Dedifferentiated amniotic fluid mesenchymal stem cell (primary cell): ENCODE measurements around the gene PHACTR1.
"Not testable (repeated sequence)": the region's sequence is repeated elsewhere in the genome, so short reads cannot be mapped to it uniquely, and the experiment has no call there.

Experiments
- DNase-seq: peaks from one replicate; pipeline ENCODE4 v3.0.0-alpha.2; 2016; ENCODE audit errors: extremely low spot score

Gene PHACTR1

DNA sequence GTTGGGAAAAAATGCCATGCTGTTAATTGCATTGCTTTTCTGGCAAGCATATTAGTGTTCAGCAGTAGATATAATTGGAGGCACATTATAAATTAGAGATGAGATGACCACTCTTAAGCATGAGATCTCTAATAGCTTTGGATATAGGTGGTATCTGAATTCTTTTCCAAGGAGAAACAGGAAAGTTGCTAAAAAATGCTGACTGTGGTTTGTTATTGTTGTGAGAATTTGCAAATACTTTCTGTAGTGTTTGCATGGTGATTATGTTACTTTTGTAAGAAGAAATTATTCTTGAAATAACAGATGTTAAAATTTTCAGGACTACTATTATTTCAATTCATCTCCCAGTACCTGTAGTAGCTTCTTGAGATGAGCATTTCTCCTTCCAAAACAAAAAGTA, 386.6 kb downstream of the PHACTR1 start:
- no peak for DNase-seq

DNA sequence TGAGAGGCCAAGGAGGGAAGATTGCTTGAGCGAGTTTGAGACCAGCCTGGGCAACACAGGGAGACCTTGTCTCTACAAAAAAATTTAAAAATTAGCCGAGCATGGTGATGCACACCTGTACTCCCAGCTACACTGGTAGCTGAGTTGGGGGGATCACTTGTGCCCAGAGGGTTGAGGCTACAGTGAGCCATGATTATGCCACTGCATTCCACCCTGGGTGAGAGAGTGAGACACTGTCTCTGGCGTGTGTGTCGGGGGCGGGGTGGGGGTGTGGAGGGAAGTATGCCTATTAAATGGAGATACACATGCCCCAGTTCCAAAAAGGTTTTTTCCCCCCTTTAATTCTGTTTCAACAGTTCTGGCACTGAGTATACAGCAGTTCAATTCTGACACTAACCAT, 388.6 kb downstream of the PHACTR1 start:
- DNase-seq, result no peak

DNA sequence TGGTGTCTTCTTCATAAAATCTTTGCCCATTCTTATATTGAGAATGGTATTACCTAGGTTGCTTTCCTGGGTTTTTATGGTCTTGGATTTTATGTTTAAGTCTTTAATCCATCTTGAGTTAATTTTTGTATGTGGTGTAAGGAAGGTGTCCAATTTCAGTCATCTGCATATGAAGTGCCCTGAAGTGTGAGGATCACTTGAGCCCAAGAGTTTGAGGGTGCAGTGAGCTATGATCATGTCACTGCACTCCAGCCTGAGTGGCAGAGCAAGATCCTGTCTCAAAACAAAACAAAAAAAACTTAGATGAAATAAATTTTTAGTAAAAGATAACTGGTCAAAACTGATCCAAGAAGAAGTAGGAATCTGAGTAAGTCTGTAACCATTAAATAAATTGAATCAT, 396.4 kb downstream of the PHACTR1 start:
- no peak for DNase-seq

DNA sequence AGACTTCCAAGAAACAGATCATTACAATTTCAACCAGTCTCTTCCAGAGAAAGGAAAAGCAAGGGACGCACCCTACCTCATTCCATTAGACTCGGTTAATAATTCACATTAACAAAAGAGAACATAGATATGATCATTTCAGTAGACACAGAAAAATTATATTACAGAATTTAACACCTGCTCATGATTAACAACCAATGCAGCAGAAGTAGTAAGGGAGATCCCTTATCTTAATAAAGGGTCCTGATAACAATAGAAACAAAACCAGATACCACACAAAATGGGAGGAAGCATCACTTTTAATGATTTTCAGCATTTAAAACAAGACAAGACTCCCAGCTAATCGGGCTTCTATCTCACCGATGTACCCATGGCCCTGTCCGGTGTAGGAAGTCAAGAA, 396.8 kb downstream of the PHACTR1 start:
- no peak for DNase-seq

DNA sequence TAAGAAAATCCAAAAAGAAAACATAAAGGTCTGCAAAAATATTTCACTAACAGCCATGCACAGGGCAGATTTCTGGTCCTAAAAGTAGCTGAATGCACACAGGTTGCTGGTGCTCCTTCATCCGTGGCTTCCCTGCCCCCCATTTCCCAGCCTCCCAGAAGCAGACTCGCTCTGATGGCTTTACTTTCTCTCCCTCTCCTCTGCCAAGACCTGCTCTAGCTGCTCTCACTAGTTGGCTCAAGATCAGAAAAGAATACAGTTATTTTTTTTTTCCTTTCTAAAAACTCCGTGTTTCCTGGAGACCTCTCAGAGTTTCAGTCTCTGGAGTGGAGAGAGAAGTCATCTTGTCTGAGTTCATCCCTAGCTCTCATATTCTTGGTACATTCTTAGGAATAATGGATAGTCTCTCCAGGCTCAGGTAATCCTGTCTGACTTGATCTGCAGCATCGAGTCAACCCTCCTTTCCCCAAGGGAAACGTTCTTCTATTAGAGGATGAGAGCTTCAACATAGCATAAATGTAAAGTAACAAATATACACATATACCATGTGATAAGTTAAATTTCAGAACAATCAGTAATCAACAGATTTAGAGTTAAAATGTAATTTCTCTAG, 397.5 kb downstream of the PHACTR1 start:
- DNase-seq, result no peak

DNA sequence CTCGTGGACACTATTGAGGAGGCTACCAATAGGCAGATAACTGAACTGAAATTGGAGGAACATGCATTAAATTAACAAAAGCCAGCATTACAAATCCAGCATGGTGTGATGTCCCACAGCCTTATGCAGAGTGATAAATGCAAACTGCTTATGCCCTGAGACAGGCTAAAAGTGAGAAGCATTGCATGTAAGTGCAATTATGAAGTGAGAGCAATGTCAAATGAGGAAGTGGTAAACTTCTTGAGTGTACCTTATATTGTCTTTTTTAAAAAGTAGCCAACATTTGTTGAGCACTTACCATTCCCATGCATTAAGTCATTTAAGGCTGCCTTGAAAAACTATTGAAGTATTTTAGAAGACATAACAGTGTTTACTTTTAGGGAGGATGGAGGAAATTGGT, 399.6 kb downstream of the PHACTR1 start:
- no peak for DNase-seq

DNA sequence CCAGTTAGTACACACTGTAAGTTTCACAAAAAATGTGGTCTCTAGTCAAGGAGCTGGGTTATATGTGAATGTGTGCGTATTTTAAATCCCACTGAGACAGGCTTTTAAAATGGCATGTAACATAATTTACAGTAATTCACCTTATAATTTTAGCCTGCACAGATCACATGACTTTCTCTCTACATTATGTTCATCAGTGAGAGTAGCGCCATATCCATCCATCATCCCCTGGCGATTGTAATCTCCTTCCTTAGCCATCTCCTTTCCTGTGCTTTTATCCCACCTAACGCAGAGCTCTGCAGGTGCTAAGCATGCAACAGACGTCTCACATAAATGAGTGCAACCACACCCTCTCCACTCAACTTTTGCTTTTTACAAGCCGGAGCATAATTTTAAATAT, 401.0 kb downstream of the PHACTR1 start:
- DNase-seq, result no peak

DNA sequence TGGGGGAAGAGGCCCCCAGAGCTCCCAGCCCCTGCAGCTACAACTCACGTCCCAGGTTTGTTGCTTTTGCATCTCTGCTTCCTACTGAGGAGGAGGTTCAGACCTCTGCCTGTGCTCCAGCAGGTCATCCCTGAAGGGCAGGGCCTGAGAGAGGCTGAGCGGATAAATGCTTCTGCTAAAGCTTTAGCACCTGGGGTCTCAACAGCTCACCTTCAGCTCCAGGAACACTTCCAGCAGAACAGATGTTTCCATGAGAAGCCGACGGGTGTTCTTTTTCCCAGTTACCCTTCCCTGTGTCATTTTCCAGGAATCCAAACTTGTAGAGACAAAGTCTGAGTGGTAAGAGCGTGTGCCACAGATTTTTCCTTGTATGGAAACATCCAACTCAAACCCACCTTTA, 403.0 kb downstream of the PHACTR1 start:
- DNase-seq, result no peak

DNA sequence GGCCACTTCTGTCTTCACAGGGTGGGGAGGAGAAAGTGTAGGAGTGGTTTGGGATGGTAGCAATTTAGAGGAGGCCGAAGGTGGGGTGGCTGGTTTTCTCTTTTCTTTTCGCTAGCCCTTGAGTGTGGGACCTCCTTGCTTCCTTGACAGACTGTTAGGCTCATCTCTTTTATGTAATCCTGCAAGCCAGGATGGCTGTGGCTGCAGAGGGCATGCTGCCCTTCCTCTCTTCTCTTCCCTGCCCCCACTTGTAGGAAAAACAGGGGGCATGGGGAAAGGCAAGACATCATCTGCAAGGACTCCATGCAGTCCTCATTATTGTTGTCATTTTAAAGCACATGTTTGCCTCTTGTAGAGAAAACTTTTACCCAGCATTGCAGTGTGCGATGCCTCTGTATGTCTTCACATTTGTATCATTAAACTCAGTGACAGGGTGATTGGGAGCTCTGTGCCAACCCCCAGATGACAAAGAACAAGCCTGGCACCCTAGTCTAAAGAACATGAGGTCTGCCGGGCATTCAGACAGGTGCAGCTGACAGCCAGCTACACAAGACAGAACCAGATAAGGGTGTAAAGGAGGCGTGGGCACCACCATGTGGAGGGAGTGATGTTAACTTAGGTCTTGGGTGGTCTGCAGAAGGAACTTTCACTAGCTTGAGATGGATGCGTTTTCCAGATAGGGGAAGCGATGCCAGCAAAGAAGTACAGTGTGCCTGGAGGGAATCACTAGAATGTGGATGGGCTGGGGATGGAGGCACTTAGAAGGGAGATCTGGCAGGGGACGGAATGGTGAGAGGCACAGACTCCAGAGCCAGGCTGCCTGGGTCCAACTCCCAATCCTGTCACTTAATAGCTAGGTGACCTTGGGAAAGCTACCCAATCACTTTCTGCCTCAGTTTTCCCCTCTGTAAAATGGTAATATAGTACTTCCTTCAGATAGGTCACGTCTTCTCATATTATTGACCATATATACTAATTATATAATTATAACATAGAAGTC, 404.2 kb downstream of the PHACTR1 start:
- DNase-seq, result no peak

DNA sequence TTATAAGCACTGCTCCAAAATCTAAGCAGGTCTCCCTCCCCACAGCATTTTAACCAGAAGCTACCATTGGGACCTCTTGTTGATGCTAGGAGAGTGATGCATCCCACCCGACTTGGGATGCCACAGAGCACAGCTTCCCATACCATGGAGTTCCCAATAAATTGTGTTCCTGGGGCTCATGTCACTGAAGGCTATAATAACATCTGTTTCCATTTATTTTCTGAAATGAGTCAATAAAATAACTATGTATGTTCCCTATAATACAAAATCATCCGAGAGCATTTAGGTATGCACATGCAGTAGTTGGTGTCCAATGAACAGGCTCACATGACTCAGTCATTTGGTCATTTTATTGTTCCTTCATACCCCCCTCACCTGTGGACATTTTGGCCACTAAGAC, 407.6 kb downstream of the PHACTR1 start:
- no peak for DNase-seq

DNA sequence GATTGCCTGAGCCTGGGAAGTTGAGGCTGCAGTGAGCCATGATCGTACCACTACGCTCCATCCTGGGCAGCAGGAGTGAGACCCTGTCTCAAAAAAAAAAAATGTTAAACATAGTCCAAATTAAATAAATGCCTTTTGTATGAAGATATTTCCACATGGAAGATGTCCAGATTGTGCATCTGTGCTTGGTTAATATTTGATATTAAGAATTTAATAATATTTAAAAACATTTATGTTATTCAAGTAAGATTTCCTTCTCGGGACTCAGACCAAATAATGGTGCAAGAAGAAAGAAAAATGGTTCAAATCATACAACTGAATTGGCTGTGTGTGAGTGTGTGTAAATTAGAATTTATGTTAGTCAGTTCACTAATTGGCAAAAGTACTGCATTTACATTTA, 409.3 kb downstream of the PHACTR1 start:
- no peak for DNase-seq

DNA sequence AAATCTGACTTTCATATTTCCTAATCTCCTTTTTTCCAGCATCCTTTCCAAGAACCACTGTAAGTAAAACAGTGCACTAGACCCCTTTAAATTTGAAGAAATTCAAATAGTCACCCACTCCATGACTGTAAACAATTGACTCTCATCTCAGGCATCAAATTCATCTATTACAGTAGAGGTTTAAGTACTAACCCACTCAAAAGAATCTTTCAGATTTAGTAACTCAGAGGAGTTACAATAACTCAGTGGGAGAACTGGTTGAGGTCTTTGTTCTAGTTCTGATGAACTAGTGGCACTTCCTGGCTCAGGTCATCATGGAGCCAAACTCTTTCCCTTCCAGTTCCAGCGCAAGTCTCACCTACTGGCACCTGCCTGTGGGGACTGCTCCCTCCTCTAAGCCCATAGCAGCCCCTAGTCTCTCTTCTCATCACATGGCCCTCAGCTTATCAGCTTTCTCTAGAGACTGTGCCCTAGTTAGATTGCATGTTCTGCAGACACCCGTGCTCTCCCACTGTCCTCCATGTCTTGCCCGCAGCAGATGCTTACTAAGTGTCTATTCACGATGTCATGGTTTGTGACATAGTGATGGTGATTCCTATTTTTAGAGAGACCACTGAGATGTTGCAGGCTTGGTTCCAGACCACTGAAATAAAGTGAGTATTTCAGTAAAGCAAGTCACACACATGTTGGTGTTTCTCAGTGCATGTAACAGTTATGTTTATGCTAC, 415.5 kb downstream of the PHACTR1 start:
- no peak for DNase-seq

DNA sequence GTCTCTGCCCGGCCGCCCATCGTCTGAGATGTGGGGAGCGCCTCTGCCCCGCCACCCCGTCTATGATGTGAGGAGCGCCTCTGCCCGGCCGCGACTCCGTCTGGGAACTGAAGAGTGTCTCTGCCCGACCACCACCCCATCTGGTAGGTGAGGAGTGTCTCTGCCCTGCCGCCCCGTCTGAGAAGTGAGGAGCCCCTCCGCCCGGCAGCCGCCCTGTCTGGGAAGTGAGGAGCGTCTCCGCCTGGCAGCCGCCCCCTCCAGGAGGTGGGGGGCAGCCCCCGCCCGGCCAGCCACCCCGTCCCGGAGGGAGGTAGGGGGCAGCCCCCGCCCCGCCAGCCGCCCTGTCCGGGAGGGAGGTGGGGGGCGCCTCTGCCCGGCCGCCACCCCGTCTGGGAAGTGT, 417.3 kb downstream of the PHACTR1 start:
- not testable (repeated sequence) for DNase-seq

DNA sequence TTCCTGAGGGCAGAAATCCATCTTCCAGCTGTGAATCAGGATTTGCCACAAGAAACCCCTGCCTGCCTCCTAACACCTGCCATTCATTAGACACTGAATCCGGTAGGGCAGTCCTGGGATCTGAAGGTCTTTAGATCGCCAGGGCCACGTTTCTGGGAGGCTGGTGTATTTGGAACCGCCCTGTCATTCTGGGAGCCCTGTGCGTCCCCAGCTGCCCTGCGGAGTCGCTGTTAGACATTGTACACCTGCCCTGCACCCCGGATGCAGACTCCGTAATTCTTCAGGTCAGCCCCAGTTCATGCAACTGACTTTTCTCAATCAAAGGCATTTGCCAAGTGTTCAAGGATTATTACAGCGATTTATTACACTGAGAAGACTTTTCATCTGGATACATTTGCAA, 418.6 kb downstream of the PHACTR1 start:
- no peak for DNase-seq

DNA sequence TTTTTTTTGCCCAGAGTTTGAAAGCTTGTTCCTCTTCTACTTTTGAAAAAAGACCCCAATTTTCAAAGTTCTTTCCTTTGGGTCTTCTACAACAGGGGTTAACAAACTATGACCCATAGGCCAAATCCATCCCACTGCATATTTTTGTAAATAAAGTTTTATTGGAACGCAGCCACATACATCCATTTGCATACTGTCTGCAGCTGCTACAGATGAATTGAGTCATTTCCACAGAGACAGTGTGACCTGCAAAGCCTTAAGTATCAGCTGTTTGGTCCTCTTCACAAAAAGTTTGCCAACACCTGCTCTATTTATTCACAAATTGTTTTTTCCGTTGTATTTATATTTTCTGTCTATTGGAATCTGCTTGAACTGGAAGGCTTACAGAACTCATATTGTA, 422.6 kb downstream of the PHACTR1 start:
- DNase-seq, result no peak

DNA sequence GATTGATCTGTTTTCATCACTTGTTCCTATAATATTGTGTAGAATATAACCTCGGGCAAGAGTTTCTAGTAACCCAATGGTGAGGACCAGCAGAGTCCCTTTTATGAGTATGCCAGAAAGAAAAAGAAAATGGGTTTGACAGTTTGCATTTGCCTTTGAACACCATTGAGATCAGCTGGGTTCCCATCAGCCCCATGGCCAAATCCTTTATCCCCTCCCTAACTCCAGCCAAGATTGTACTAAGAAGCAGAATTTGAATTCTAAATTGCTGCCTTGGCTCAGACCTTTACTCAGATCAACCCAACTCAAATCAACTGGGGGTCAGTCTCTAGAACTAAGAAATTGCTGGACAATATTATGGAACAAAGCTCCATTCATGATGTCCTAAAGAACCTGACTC, 424.4 kb downstream of the PHACTR1 start:
- DNase-seq, result no peak

DNA sequence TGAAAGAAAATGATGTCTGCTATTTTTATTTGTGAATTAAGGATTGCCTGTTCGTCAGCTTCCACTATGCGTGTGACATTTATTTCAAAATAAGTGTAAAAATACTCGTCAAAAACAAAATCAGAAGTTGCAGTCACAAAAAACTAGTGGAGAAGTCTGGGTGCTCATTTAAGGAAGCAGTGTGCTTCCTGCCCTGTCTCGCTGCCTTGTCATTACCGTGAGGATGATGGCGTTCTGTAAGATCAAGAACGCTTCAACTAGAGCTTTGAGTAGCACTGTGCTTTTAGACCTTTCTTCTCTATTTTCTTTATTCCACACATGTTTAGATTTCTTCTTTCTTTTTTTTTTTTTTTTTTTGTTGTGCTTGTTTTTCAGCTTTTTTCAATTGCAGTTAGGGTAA, 424.8 kb downstream of the PHACTR1 start:
- no peak for DNase-seq

DNA sequence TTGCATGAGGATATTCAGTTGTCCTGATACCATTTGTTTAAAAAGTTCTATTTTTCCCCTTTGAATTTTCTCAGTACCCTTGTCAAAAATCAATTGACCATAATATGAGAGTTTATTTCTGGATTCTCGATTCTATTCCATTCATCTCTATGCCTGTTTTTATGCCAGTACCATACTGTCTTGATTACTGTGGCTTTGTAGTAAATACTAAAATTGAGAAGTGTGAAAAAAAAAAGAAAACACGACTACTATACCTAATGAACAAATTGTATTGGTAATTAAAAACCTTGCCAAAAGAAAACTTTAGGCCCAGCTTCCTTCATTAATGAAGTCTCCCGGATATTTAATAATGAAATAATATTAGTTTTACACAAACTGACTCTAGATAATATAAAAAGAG, 426.0 kb downstream of the PHACTR1 start:
- no peak for DNase-seq

DNA sequence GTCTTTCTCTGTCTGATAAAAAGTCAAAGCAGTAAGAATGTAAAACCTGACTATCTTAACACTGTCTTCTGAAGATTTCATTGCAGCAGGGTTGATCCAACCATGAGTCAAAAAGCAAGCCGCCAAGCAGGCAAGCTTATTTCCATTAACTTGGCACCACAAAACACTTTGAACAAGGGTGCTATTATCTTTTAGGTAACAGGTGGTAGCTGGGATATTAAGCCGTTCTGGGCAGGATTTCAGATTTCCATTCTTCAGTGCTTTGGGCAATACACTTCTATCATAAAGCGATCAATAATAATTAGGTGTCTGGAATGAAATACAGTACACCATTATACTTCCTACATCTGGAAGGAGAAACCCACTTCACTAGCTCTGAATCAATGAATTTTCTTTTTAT, 429.9 kb downstream of the PHACTR1 start:
- DNase-seq, result no peak

DNA sequence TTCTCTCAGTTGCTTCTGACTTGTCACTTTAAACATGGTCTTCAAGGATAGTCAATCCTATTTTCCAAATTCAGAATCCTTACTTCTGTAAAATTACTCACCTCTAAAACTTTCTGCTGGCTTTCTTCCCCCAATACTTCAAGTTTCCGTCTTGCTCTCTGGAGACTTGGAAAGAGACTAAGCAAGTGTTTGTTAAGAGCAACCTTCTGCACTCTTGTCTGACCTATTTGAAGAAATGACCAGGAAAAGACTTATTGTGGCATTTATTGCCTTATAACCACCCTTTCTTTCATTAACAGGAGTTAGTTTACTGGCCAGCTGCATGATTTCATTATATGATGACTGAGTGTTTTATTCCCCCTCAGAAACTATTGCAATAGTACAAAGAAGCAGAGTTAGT, 430.8 kb downstream of the PHACTR1 start:
- DNase-seq, result no peak

DNA sequence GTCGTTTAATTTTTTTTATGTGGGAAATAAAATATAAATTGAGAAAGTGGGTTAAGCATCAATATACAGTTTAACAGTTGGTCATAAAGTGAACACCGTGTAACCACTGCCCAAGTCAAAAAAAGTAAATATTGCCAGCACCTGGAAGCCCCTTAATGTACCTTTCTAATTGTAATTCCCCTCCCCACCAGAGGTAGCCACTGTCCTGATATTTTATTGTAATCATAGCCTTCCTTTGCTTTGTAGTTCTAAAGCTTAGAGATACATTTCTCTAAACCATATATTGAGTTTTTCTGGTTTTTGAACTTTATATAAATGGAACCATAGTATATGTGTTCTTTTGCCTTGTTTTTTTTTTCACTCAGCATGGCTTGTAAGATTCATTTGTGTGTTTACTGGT, 431.2 kb downstream of the PHACTR1 start:
- no peak for DNase-seq

DNA sequence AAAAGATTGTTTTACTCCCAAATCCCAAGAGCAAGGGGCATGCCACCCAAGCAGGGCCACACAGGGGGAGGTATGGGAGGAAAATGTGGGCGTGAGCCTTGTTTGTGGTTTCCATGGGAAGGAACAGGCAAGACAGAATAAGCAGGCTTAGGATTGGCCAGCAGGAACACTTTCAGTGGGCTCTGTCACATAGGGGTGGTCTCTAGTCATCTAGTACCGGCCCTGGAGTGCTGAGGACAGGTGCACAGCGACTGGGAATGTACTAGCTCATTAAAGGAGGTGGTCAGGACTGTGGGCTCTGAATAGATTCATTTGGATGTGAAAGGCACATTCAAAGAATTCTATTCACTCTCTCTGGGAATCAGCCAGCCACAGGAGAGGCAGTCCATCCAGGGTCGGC, 436.2 kb downstream of the PHACTR1 start:
- no peak for DNase-seq

DNA sequence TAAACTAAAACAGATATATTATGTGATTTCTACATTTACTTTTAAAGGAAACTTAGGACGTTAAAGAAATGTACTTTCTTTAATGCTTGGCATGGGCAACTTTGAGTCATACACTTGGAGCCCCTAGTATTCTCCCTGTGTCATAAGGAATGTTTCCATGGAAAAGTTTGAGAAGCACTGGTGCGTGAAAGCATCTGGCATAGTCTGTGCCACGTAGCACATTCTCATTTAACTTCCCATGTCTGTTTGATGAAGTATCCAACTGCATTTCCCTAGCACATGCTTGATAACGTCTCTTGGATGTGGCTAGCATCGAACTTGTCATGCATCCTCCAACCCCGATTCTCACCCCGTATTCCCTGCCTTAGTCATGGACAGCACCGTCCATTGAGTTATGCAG, 439.8 kb downstream of the PHACTR1 start:
- peak; percentile 16 for DNase-seq
